ENCODE results near the gene FARP1. TPM values are rescaled to one million over a fixed set of nuclear protein-coding genes. Genes with fewer than 3 reads are reported as not detected.

The FARP1 gene
- total and polyA plus RNA-seq, 10 of the 15 experiments (the other 5 are each of a cell fraction or from before 2014, with no cell fraction given) = 0.17 to 6.9 (median 0.68) TPM

- H3K9ac ChIP-seq (ENCODE audit: control insufficient read depth, insufficient read depth, low read length) = no peak overlapping the region
- no peak overlapping the region for H2AFZ ChIP-seq (ENCODE audit: control insufficient read depth, low read depth, low read length)
- ChIA-PET POLR2A (interaction anchor here (0.7 kb wide), 1 partner anchor 208 kb away, joined by 5 read pairs; no protein-coding TSS in a partner anchor), SMC1A (ENCODE audit: uncharacterized antibody, unreplicated experiment) (interaction anchor here (0.6 to 1.1 kb wide), 2 partner anchors 175 to 265 kb away, joined by 3 read pairs; no protein-coding TSS in a partner anchor), CTCF (interaction anchor here (0.5 to 1.2 kb wide), 3 partner anchors 13 to 421 kb away, joined by 3 to 4 read pairs (median 3); no protein-coding TSS in a partner anchor), RAD21 (ENCODE audit: unreplicated experiment) (no interaction called here)
- TF ChIP-seq SMC3 (IDR thresholded peaks at IDR 0.05; ENCODE audit: borderline replicate concordance, low read length) (peak; percentile 29; the same call in 1 of the 2 replicates), CTCF (IDR thresholded peaks at IDR 0.05 in 2 of 3, conservative IDR thresholded peaks at IDR 0.05 in 1 of 3; ENCODE audit: control insufficient read depth in 2 of 3, extremely low read depth in 1 of 3, insufficient read depth in 1 of 3, low read depth in 3 of 3, low read length in 3 of 3) (peak; percentile 13 to 38 (median 33); a peak in 3 of 6 replicates), CEBPZ (IDR thresholded peaks at IDR 0.05; ENCODE audit: low read depth, low read length) (no peak), CBX3 (IDR thresholded peaks at IDR 0.05; ENCODE audit: borderline replicate concordance, low read depth) (no peak), RAD21 (IDR thresholded peaks at IDR 0.05; ENCODE audit: insufficient read depth, low read depth, low read length) (no peak), HSF1 (IDR thresholded peaks at IDR 0.05; ENCODE audit: low read depth, low read length) (no peak), PRDM15 (CRISPR knock-in tag; IDR thresholded peaks at IDR 0.05) (no peak), POLR2AphosphoS2 (IDR thresholded peaks at IDR 0.05; ENCODE audit: low read depth, low read length) (no peak), IRF5 (IDR thresholded peaks at IDR 0.05; ENCODE audit: borderline replicate concordance) (no peak)
- FAIRE-seq = no peak
- H4K20me1 ChIP-seq (ENCODE audit: control insufficient read depth, insufficient read depth) = no peaks in the 10 kb centered on the region
- no peak overlapping the region for H3K4me3 ChIP-seq
- peak; percentile 71 for ATAC-seq
- no peaks in the 10 kb centered on the region for H3K4me1 ChIP-seq (ENCODE audit: control insufficient read depth, insufficient read depth, low read length)
- intact Hi-C loops (cut with micrococcal nuclease; ENCODE audit: unreplicated experiment) (no loop called here), in situ Hi-C loops (cut with MboI) (no loop called here)
- no TSS peak for BruUV-seq (replicated peaks)
- DNase-seq (ENCODE audit: low read depth, low spot score) = no peak
- 28% methylated on average over 11 of the region's 11 CpGs for WGBS (ENCODE audit: insufficient coverage, insufficient replicate concordance, low lambda C conversion rate, missing lambda C conversion rate)
- no peaks in the 10 kb centered on the region for H3K9me3 ChIP-seq (replicated peaks; ENCODE audit: control insufficient read depth, insufficient read depth, low read length)
- H3K4me2 ChIP-seq (ENCODE audit: control insufficient read depth, insufficient read depth) = no peak overlapping the region
- H3K27me3 ChIP-seq (replicated peaks in 1 of 2; ENCODE audit: control insufficient read depth in 2 of 2, insufficient read depth in 2 of 2, low read length in 1 of 2) = no peaks in the 10 kb centered on the region
- no peaks in the 10 kb centered on the region for H3K36me3 ChIP-seq (ENCODE audit: control insufficient read depth in 2 of 2, insufficient read depth in 2 of 2, low read length in 1 of 2)
- no peak overlapping the region for H3K27ac ChIP-seq (ENCODE audit: control insufficient read depth, insufficient read depth)
- no peaks in the 10 kb centered on the region for H3K79me2 ChIP-seq (ENCODE audit: control insufficient read depth, insufficient read depth, low read length)
Observed at GRCh38 chr13:98349731-98350305, 206.9 kb downstream of the FARP1 start.
